ENCODE measurements around the gene IGFBP3. TPM values are rescaled to one million over a fixed set of nuclear protein-coding genes. Genes with fewer than 3 reads are reported as not detected.
"Not testable (repeated sequence)": the region's sequence is repeated elsewhere in the genome, so short reads cannot be mapped to it uniquely, and the experiment has no call there.

Gene IGFBP3
- total RNA-seq, 4 donors from 2014 or later, result 126 to 765 (median 207) TPM

GRCh38 chr7:45940939-45941338 lies 19.9 kb upstream of the IGFBP3 start:
- intact Hi-C loops (cut with DNase I; ENCODE audit: low total_unique reads), result no loop called here
- DNase-seq (ENCODE audit: low spot score in 2 of 2), result no peak
- 73 to 74% methylated on average over 7 of the region's 7 CpGs for WGBS, 2 donors
- H3K4me3 ChIP-seq (ENCODE audit: low read depth, poor library complexity, severe bottlenecking), result no peak overlapping the region
- no peak for TF ChIP-seq POLR2A (IDR thresholded peaks at IDR 0.05)
- TF ChIP-seq CTCF (IDR thresholded peaks at IDR 0.05), result no peak

GRCh38 chr7:45940237-45940781 lies 19.2 kb upstream of the IGFBP3 start:
- intact Hi-C loops (cut with DNase I; ENCODE audit: low total_unique reads); DNase-seq (ENCODE audit: low spot score in 2 of 2); H3K4me3 ChIP-seq (ENCODE audit: low read depth, poor library complexity, severe bottlenecking): not testable (repeated sequence)
- 77 to 86% methylated on average over 14 of the region's 14 CpGs for WGBS, 2 donors

GRCh38 chr7:45939574-45939973 lies 18.5 kb upstream of the IGFBP3 start:
- 90 to 91% methylated on average over 11 of the region's 11 CpGs for WGBS, 2 donors
- H3K4me3 ChIP-seq (ENCODE audit: low read depth, poor library complexity, severe bottlenecking), result no peak overlapping the region
- DNase-seq (ENCODE audit: low spot score in 2 of 2), result no peak
- intact Hi-C loops (cut with DNase I; ENCODE audit: low total_unique reads), result no loop called here
- TF ChIP-seq POLR2A (IDR thresholded peaks at IDR 0.05) (no peak), CTCF (IDR thresholded peaks at IDR 0.05) (no peak)

GRCh38 chr7:45938626-45939302 lies 17.7 kb upstream of the IGFBP3 start:
- H3K4me3 ChIP-seq (ENCODE audit: low read depth, poor library complexity, severe bottlenecking), result no peak overlapping the region
- 87 to 88% methylated on average over 22 of the region's 22 CpGs for WGBS, 2 donors
- intact Hi-C loops (cut with DNase I; ENCODE audit: low total_unique reads), result no loop called here
- no peak for DNase-seq (ENCODE audit: low spot score in 2 of 2)
- TF ChIP-seq CTCF (IDR thresholded peaks at IDR 0.05) (no peak), POLR2A (IDR thresholded peaks at IDR 0.05) (no peak)

GRCh38 chr7:45937862-45938261 lies 16.8 kb upstream of the IGFBP3 start:
- intact Hi-C loops (cut with DNase I; ENCODE audit: low total_unique reads), result no loop called here
- TF ChIP-seq CTCF (IDR thresholded peaks at IDR 0.05) (no peak), POLR2A (IDR thresholded peaks at IDR 0.05) (no peak)
- 89 to 94% methylated on average over 2 of the region's 2 CpGs for WGBS, 2 donors
- no peak for DNase-seq (ENCODE audit: low spot score in 2 of 2)
- no peak overlapping the region for H3K4me3 ChIP-seq (ENCODE audit: low read depth, poor library complexity, severe bottlenecking)

- no peak for TF ChIP-seq POLR2A (IDR thresholded peaks at IDR 0.05)
- TF ChIP-seq CTCF (IDR thresholded peaks at IDR 0.05), result no peak
- intact Hi-C loops (cut with DNase I; ENCODE audit: low total_unique reads), result no loop called here
- H3K4me3 ChIP-seq (ENCODE audit: low read depth, poor library complexity, severe bottlenecking), result no peak overlapping the region
- WGBS, 2 donors, result 50 to 56% methylated on average over 3 to 6 of the region's 6 CpGs
- no peak for DNase-seq (ENCODE audit: low spot score in 2 of 2)
These were observed 16.2 kb upstream of the IGFBP3 start for GRCh38 chr7:45937301-45937700.

Measured in lower leg skin (tissue), 4 donors.